ENCODE data around the gene HSP90AB1. TPM values are rescaled to one million over a fixed set of nuclear protein-coding genes. Genes with fewer than 3 reads are reported as not detected.
A peak's percentile ranks its signal among the peaks of the same experiment; 100 is the strongest.

HSP90AB1 gene
- total and polyA plus RNA-seq, 9 of the 15 experiments (the other 6 are each of a cell fraction or from before 2014, with no cell fraction given): 1,780 to 3,358 (median 2,262) TPM

DNA sequence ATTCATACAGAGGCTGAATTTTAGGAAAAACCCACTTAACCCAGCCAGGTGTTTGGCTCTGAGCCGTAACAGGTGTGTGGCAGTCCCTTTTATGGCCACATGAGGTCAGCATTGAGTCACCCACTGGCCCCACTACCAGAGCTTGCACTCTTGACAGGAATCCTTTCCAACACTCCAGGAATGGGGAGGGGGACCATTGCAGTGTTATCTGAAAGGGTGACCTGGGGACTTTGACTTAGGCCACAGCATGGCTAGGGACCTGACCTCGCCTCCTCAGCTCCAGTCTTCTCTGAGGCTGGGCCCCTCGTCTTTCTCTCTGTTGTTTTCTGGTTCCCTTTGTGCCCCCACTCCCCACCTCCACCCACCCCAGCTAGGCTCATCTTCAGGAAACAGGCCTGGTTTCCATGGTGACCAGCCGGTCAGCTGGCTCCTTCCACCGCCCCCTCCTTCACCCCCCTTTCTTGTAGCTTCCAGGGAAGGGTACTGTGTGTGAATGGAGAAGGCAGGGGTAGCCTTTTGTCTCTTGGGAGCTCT lies 21.3 kb downstream of the HSP90AB1 start (continued):
- TF ChIP-seq MYBL2 (IDR thresholded peaks at IDR 0.05; ENCODE audit: low read depth) (no peak), MYBL2 (CRISPR knock-in tag; IDR thresholded peaks at IDR 0.05; ENCODE audit: borderline replicate concordance) (no peak), PTTG1 (tag; IDR thresholded peaks at IDR 0.05; ENCODE audit: low read depth) (no peak), JUN (IDR thresholded peaks at IDR 0.05; ENCODE audit: borderline replicate concordance, low read depth, low read length) (0 out of 2 replicates have a peak, but pooled peaks have one; percentile 8), JUN (CRISPR knock-in tag; IDR thresholded peaks at IDR 0.05; ENCODE audit: borderline replicate concordance) (no peak), ZNF263 (CRISPR knock-in tag; IDR thresholded peaks at IDR 0.05; ENCODE audit: borderline replicate concordance) (no peak), NBN (IDR thresholded peaks at IDR 0.05; ENCODE audit: low read depth) (no peak), ZC3H4 (CRISPR knock-in tag; IDR thresholded peaks at IDR 0.05; ENCODE audit: borderline replicate concordance) (no peak), RBM39 (optimal IDR thresholded peaks at IDR 0.05; ENCODE audit: low read depth, low read length) (no peak), CBFA2T3 (IDR thresholded peaks at IDR 0.05) (peak; percentile 27; the same call in 1 of the 2 replicates), STAT5A (IDR thresholded peaks at IDR 0.05; ENCODE audit: borderline replicate concordance, low read length) (no peak), ZNF699 (CRISPR knock-in tag; IDR thresholded peaks at IDR 0.05; ENCODE audit: insufficient replicate concordance) (no peak), RBM14 (IDR thresholded peaks at IDR 0.05; ENCODE audit: borderline replicate concordance, insufficient read depth, low read depth, low read length) (no peak), IRF2 (CRISPR knock-in tag; IDR thresholded peaks at IDR 0.05) (no peak), HMG20B (CRISPR knock-in tag; IDR thresholded peaks at IDR 0.05) (no peak), NEUROD1 (IDR thresholded peaks at IDR 0.05; ENCODE audit: borderline replicate concordance, low read depth, low read length, partially characterized antibody) (no peak)
- TF ChIP-seq, protein P1, sequence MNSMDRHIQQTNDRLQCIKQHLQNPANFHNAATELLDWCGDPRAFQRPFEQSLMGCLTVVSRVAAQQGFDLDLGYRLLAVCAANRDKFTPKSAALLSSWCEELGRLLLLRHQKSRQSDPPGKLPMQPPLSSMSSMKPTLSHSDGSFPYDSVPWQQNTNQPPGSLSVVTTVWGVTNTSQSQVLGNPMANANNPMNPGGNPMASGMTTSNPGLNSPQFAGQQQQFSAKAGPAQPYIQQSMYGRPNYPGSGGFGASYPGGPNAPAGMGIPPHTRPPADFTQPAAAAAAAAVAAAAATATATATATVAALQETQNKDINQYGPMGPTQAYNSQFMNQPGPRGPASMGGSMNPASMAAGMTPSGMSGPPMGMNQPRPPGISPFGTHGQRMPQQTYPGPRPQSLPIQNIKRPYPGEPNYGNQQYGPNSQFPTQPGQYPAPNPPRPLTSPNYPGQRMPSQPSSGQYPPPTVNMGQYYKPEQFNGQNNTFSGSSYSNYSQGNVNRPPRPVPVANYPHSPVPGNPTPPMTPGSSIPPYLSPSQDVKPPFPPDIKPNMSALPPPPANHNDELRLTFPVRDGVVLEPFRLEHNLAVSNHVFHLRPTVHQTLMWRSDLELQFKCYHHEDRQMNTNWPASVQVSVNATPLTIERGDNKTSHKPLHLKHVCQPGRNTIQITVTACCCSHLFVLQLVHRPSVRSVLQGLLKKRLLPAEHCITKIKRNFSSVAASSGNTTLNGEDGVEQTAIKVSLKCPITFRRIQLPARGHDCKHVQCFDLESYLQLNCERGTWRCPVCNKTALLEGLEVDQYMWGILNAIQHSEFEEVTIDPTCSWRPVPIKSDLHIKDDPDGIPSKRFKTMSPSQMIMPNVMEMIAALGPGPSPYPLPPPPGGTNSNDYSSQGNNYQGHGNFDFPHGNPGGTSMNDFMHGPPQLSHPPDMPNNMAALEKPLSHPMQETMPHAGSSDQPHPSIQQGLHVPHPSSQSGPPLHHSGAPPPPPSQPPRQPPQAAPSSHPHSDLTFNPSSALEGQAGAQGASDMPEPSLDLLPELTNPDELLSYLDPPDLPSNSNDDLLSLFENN (IDR thresholded peaks at IDR 0.05; ENCODE audit: low read depth in 2 of 2, low read length in 2 of 2): no peak
- TF ChIP-seq, protein P2, sequence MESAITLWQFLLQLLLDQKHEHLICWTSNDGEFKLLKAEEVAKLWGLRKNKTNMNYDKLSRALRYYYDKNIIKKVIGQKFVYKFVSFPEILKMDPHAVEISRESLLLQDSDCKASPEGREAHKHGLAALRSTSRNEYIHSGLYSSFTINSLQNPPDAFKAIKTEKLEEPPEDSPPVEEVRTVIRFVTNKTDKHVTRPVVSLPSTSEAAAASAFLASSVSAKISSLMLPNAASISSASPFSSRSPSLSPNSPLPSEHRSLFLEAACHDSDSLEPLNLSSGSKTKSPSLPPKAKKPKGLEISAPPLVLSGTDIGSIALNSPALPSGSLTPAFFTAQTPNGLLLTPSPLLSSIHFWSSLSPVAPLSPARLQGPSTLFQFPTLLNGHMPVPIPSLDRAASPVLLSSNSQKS (CRISPR knock-in tag; IDR thresholded peaks at IDR 0.05): no peak
- TF ChIP-seq, protein P3, sequence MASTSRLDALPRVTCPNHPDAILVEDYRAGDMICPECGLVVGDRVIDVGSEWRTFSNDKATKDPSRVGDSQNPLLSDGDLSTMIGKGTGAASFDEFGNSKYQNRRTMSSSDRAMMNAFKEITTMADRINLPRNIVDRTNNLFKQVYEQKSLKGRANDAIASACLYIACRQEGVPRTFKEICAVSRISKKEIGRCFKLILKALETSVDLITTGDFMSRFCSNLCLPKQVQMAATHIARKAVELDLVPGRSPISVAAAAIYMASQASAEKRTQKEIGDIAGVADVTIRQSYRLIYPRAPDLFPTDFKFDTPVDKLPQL (IDR thresholded peaks at IDR 0.05; ENCODE audit: extremely low read depth, insufficient read length): no peak
- TF ChIP-seq, protein P4, sequence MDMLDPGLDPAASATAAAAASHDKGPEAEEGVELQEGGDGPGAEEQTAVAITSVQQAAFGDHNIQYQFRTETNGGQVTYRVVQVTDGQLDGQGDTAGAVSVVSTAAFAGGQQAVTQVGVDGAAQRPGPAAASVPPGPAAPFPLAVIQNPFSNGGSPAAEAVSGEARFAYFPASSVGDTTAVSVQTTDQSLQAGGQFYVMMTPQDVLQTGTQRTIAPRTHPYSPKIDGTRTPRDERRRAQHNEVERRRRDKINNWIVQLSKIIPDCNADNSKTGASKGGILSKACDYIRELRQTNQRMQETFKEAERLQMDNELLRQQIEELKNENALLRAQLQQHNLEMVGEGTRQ (CRISPR knock-in tag; IDR thresholded peaks at IDR 0.05): no peak
- TF ChIP-seq, protein P5, sequence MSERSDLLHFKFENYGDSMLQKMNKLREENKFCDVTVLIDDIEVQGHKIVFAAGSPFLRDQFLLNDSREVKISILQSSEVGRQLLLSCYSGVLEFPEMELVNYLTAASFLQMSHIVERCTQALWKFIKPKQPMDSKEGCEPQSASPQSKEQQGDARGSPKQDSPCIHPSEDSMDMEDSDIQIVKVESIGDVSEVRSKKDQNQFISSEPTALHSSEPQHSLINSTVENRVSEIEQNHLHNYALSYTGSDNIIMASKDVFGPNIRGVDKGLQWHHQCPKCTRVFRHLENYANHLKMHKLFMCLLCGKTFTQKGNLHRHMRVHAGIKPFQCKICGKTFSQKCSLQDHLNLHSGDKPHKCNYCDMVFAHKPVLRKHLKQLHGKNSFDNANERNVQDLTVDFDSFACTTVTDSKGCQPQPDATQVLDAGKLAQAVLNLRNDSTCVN (CRISPR knock-in tag; IDR thresholded peaks at IDR 0.05): no peak

Data from K562 (cell line).